SK-N-SH treated with all-trans-retinoic acid at 6 μM for 48 hours (cell line): ENCODE measurements around the gene ECE2.
A peak's percentile ranks its signal among the peaks of the same experiment; 100 is the strongest.

Source experiments
- ATAC-seq: fragments of 200-7000 bp; cut with Tn5 transposase; 3 replicates; pipeline ENCODE4 v1.9.1; 2020; ENCODE audit warnings: mild to moderate bottlenecking, moderate library complexity
- ARNTL ChIP-seq: fragments of 450-650 bp; formaldehyde crosslinking; IDR thresholded peaks from 2 replicates; pipeline ENCODE4 v1.5.0; 2020; ENCODE audit warnings: low read depth, mild to moderate bottlenecking, moderate library complexity, borderline replicate concordance
- CREB5 ChIP-seq: fragments of 250-450 bp; sonication (Bioruptor Pico); IDR thresholded peaks from 2 replicates; pipeline ENCODE4 v1.5.1; 2020; ENCODE audit warnings: low read depth, mild to moderate bottlenecking, moderate library complexity
- CSDC2 ChIP-seq: fragments of 250-450 bp; sonication (Bioruptor Pico); IDR thresholded peaks from 2 replicates; pipeline ENCODE4 v1.5.0; 2020; ENCODE audit warnings: mild to moderate bottlenecking, moderate library complexity
- ESRRG ChIP-seq: fragments of 250-450 bp; sonication (Bioruptor Pico); IDR thresholded peaks from 2 replicates; pipeline ENCODE4 v1.6.1; 2021; ENCODE audit warnings: mild to moderate bottlenecking
- GLIS3 ChIP-seq: fragments of 250-450 bp; sonication (Bioruptor Pico); IDR thresholded peaks from 2 replicates; pipeline ENCODE4 v1.5.0; 2020; ENCODE audit warnings: mild to moderate bottlenecking, moderate library complexity
- ISL1 ChIP-seq: fragments of 250-450 bp; sonication (Bioruptor Pico); IDR thresholded peaks from 2 replicates; pipeline ENCODE4 v2.1.2; 2022; ENCODE audit warnings: mild to moderate bottlenecking, moderate library complexity
- OSR1 ChIP-seq: fragments of 250-450 bp; sonication (Bioruptor Pico); IDR thresholded peaks from 2 replicates; pipeline ENCODE4 v1.8.0; 2022; ENCODE audit warnings: moderate library complexity, mild to moderate bottlenecking, inconsistent platforms
- PATZ1 ChIP-seq: fragments of 250-450 bp; sonication (Bioruptor Pico); IDR thresholded peaks from 2 replicates; pipeline ENCODE4 v1.8.0; 2020; ENCODE audit warnings: mild to moderate bottlenecking, moderate library complexity, borderline replicate concordance
- POU6F1 ChIP-seq: fragments of 250-450 bp; sonication (Bioruptor Pico); IDR thresholded peaks from 2 replicates; pipeline ENCODE4 v1.8.0; 2021; ENCODE audit warnings: low read depth, mild to moderate bottlenecking, moderate library complexity, borderline replicate concordance
- PPARA ChIP-seq: fragments of 250-450 bp; sonication (Bioruptor Pico); IDR thresholded peaks from 2 replicates; pipeline ENCODE4 v1.5.0; 2020; ENCODE audit warnings: mild to moderate bottlenecking, borderline replicate concordance
- RARB ChIP-seq: fragments of 250-450 bp; sonication (Bioruptor Pico); IDR thresholded peaks from 2 replicates; pipeline ENCODE4 v1.8.0; 2021; ENCODE audit warnings: mild to moderate bottlenecking, moderate library complexity
- SNAI2 ChIP-seq: fragments of 250-450 bp; sonication (Bioruptor Pico); IDR thresholded peaks from 2 replicates; pipeline ENCODE4 v1.5.0; 2020; ENCODE audit warnings: mild to moderate bottlenecking, moderate library complexity
- TCF4 ChIP-seq: fragments of 250-450 bp; sonication (Bioruptor Pico); IDR thresholded peaks from 2 replicates; pipeline ENCODE4 v1.8.0; 2021; ENCODE audit warnings: mild to moderate bottlenecking, moderate library complexity, borderline replicate concordance
- TOX ChIP-seq: fragments of 250-450 bp; sonication (Bioruptor Pico); IDR thresholded peaks from 2 replicates; pipeline ENCODE4 v1.8.0; 2021; ENCODE audit warnings: mild to moderate bottlenecking, moderate library complexity, borderline replicate concordance
- TSHZ2 ChIP-seq: fragments of 250-450 bp; sonication (Bioruptor Pico); IDR thresholded peaks from 2 replicates; pipeline ENCODE4 v1.5.0; 2020; ENCODE audit warnings: mild to moderate bottlenecking, moderate library complexity
- ZC3H10 ChIP-seq: fragments of 250-450 bp; sonication (Bioruptor Pico); IDR thresholded peaks from 2 replicates; pipeline ENCODE4 v1.5.1; 2021; ENCODE audit warnings: mild to moderate bottlenecking, moderate library complexity
- ZFP30 ChIP-seq: fragments of 450-650 bp; formaldehyde crosslinking; IDR thresholded peaks from 2 replicates; pipeline ENCODE4 v1.5.0; 2022; ENCODE audit warnings: mild to moderate bottlenecking, moderate library complexity
- ZNF70 ChIP-seq: fragments of 450-650 bp; formaldehyde crosslinking; IDR thresholded peaks from 2 replicates; pipeline ENCODE4 v1.5.0; 2020; ENCODE audit warnings: mild to moderate bottlenecking, moderate library complexity

Gene ECE2

GRCh38 chr3:184228376-184229137 is 47.3 kb upstream of the ECE2 start:
- no peak for ATAC-seq
- TF ChIP-seq OSR1 (CRISPR knock-in tag) (no peak), PATZ1 (CRISPR knock-in tag) (no peak), TOX (CRISPR knock-in tag) (no peak), TSHZ2 (no peak)

- ATAC-seq, result peak; percentile 90
Measured at GRCh38 chr3:184229394-184230080, 46.3 kb upstream of the ECE2 start, which contains the start of gene VWA5B2. Gene VWA5B2 (plus strand): TSS chr3:184229585. CDS start chr3:184230529, 944 bp downstream.

GRCh38 chr3:184230081-184230602 is 45.7 kb upstream of the ECE2 start:
- ATAC-seq, result no peak
- TF ChIP-seq TCF4 (CRISPR knock-in tag) (no peak), PATZ1 (CRISPR knock-in tag) (no peak), GLIS3 (CRISPR knock-in tag) (no peak), RARB (no peak), CREB5 (CRISPR knock-in tag) (no peak), ARNTL (CRISPR knock-in tag) (no peak), OSR1 (CRISPR knock-in tag) (no peak), SNAI2 (CRISPR knock-in tag) (no peak), ZNF70 (no peak), ZFP30 (CRISPR knock-in tag) (no peak), POU6F1 (no peak), PPARA (no peak), ISL1 (CRISPR knock-in tag) (no peak), TSHZ2 (no peak), CSDC2 (no peak), ZC3H10 (CRISPR knock-in tag) (no peak), ESRRG (CRISPR knock-in tag) (no peak)

More at GRCh38 chr3:184229394-184230080, 46.3 kb upstream of the ECE2 start, which contains the start of gene VWA5B2:
- no peak for TF ChIP-seq TCF4 (CRISPR knock-in tag)
- TF ChIP-seq RARB, result no peak
- peak; percentile 63; the same call in 1 of the 2 replicates for TF ChIP-seq SNAI2 (CRISPR knock-in tag)
